ENCODE data around the gene RNF166. TPM values are rescaled to one million over a fixed set of nuclear protein-coding genes. Genes with fewer than 3 reads are reported as not detected.

Gene RNF166
- total RNA-seq, 4 donors from 2014 or later, result 15.4 to 26.2 (median 19.7) TPM

GRCh38 chr16:88750854-88751253 is 44.6 kb upstream of the RNF166 start:
- no peak for TF ChIP-seq CTCF (IDR thresholded peaks at IDR 0.05; ENCODE audit: low read depth)

GRCh38 chr16:88749358-88749757 is 43.1 kb upstream of the RNF166 start:
- TF ChIP-seq CTCF (IDR thresholded peaks at IDR 0.05; ENCODE audit: low read depth), result no peak

- TF ChIP-seq CTCF (IDR thresholded peaks at IDR 0.05; ENCODE audit: low read depth), result no peak
Measured at GRCh38 chr16:88748364-88748763, 42.2 kb upstream of the RNF166 start.

DNA sequence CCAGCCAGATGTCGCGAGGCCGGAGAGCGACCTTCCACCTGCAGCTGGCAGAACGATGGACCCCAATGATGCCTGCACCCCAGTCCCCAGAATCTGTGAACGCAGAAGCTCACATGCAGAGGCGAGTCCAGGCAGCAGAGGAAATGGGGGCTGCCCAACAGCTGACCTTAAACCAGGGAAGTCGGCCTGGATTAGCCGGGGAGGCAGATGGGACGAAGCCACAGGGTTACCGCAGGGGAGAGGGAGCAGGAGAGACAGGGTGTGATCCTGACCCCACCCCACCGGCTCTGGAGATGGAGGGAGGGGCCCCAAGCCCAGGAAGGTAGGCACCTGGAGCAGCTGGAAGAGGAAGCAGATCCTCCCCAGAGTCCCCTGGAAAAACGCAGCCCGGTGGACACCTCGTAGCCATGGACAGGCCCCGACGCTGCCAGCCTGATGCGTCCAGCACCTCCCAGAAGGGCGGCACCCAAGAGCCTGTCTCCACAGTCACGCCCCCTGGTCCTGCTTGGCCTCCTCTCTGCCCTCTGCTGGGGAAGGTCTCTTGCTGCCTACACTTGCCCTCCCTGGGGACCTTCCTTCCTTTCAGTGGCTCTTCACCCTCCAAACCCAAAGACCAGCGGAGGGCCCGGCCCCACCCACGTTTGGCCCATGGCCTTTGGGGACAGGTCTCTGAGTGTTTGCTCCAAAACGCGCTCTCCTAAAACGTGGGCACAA is 41.5 kb upstream of the RNF166 start:
- no peak for TF ChIP-seq CTCF (IDR thresholded peaks at IDR 0.05; ENCODE audit: low read depth)

- no peak for TF ChIP-seq CTCF (IDR thresholded peaks at IDR 0.05; ENCODE audit: low read depth)
Measured at GRCh38 chr16:88746506-88746905, 40.3 kb upstream of the RNF166 start.

DNA sequence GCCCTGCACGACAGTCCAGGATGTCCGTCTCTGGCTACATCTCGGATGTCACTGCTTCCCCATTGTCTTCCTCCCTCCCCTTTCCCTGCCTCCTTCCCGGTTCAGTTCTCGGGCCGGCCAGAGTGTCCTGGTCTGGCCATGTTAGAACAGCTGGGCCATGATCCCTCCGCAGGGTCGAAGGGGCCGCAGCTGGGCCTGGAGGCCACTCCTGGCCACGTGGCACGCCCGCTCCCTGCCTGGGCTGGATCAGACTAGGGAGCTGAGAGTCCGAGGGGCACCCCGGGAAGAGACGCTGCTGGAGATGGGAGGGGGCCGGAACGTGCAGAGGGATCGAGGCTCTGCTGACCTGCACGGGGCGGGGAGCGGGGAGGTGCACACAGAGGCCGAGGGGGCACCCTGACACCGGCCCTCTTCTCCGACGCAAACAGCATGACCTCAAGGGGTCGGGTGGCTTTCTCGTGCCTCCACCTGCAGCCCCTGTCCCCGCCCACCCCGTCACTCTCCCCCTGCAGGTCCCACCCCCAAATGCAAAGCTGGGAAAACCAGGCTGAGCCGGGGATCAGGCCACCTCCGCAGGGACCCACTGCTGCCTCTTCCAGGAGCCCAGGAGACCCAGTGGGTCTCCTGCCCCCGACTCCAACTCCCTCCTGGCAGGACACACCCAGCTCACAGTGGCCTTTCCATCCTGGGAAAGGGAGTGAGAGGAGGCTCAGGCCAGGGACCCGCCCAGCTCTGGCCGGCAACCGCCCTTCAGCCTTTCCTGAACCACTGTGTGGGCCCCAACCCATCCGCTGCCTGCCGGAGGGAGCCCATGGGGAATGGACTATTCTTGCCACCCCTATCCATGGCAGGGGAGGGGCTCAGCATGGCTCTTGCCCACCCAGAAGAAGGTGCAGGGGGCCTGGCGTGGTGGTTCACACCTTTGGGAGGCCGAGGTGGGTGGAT is 38.6 kb upstream of the RNF166 start:
- TF ChIP-seq CTCF (IDR thresholded peaks at IDR 0.05; ENCODE audit: low read depth), result no peak

Measured in subcutaneous adipose tissue (tissue), 4 donors.